Measurements from ENCODE around the gene ZFPL1.
A peak's percentile ranks its signal among the peaks of the same experiment; 100 is the strongest.

ZFPL1 gene

DNA sequence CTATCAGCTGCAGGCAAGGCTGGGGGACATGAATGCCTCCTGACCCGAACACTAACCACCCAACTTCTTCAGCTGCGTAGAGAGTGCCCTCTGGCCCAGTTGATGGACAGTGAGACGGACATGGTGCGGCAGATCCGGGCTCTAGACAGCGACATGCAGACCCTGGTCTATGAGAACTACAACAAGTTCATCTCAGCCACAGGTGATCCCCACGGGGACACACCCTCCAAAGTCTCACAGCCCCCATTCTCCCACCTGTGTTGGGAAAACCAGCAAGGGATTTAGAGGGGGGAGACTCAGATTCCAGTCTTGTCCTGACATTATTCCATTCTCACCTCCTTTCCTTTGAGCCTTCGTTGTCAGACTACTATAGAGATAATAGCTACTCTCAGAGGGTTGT lies 12.9 kb downstream of the ZFPL1 start:
- DNase-seq (ENCODE audit: low read depth in 2 of 2), result no peak
- TF ChIP-seq, protein P1, sequence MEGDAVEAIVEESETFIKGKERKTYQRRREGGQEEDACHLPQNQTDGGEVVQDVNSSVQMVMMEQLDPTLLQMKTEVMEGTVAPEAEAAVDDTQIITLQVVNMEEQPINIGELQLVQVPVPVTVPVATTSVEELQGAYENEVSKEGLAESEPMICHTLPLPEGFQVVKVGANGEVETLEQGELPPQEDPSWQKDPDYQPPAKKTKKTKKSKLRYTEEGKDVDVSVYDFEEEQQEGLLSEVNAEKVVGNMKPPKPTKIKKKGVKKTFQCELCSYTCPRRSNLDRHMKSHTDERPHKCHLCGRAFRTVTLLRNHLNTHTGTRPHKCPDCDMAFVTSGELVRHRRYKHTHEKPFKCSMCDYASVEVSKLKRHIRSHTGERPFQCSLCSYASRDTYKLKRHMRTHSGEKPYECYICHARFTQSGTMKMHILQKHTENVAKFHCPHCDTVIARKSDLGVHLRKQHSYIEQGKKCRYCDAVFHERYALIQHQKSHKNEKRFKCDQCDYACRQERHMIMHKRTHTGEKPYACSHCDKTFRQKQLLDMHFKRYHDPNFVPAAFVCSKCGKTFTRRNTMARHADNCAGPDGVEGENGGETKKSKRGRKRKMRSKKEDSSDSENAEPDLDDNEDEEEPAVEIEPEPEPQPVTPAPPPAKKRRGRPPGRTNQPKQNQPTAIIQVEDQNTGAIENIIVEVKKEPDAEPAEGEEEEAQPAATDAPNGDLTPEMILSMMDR (IDR thresholded peaks at IDR 0.05; ENCODE audit: low read depth, low read length), result no peak

DNA sequence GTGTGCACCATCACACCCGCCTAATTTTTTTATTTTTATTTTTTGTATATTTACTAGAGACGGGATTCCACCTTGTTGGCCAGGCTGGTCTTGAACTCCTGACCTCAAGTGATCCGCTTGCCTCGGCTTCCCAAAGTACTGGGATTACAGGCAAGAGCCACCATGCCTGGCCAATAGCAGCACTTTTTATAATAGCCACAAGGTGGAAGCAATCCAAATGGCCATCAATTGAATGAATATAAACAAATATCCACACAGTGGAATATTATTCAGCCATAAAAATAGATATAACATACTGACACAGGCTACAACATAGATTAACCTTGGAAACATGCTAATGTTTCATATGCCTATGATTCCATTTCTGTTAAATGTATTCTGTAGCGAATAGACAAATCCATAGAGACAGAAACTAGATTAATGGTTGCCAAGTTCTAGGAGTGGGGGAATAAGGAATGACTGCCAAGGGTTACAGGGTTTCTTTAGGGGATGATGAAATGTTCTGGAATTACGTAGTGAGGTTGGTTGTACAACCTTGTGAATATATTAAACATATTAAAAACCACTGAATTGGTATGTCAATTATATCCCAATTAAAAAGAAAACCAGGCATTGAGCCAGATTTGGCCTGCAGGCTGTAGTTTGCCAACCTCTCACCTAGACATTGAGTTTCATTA lies 16.8 kb downstream of the ZFPL1 start:
- TF ChIP-seq, protein P1 (IDR thresholded peaks at IDR 0.05; ENCODE audit: low read depth, low read length), result no peak
- DNase-seq (ENCODE audit: low read depth in 2 of 2), result peak in 1 of 2 donors; percentile 79

More for the DNA sequence above, 12.9 kb downstream of the ZFPL1 start:
- H3K4me3 ChIP-seq (replicated peaks in 1 of 2; ENCODE audit: low read depth in 2 of 2, low read length in 2 of 2), result peak overlapping the region; percentile 69 to 73

DNA sequence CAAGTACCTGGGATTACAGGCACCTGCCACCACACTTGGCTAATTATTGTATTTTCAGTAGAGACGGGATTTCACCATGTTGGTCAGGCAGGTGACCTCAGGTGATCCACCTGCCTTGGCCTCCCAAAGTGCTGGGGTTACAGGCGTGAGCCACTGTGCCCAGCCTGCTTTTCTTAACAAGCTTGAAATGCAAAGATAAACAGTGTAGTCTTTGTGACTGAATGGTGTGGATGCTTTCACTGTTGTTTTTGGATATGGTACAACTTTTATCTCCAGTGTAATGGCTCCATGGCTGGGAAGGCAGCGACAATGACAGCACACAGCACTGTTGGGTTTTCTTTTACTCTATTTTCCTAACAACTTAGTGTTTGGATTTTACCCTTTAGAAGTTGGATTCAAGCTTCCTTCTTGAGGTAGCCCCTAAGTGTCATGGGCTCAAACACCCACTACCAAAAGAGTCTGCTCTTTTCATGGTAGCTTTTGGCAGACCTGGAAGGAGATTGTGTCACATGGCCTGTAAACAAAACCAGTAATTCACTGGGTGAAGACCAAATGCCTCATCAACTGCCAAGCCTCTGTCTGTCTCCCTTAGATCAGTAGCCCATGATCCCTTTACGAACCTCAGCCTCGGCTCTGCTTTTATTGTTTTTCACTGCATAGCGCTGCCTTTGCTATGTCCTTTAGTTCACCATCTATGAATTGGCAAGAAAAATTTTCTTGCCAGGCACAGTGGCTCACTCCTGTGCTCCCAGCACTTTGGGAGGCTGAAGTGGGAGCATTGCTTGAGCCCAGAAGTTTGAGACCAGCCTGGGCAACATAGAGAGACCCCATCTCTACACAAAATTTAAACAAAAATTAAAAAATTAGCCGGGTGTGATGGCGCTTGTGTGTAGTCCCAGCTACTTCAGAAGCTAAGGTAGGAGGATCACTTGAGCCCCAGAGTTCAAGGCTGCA lies 18.4 kb downstream of the ZFPL1 start:
- no peak overlapping the region for H3K4me3 ChIP-seq (replicated peaks in 1 of 2; ENCODE audit: low read depth in 2 of 2, low read length in 2 of 2)
- TF ChIP-seq, protein P1 (IDR thresholded peaks at IDR 0.05; ENCODE audit: low read depth, low read length), result no peak
- peak; percentile 20 to 46 for DNase-seq (ENCODE audit: low read depth in 2 of 2)

More for the DNA sequence above, 16.8 kb downstream of the ZFPL1 start:
- no peak overlapping the region for H3K4me3 ChIP-seq (replicated peaks in 1 of 2; ENCODE audit: low read depth in 2 of 2, low read length in 2 of 2)

DNA sequence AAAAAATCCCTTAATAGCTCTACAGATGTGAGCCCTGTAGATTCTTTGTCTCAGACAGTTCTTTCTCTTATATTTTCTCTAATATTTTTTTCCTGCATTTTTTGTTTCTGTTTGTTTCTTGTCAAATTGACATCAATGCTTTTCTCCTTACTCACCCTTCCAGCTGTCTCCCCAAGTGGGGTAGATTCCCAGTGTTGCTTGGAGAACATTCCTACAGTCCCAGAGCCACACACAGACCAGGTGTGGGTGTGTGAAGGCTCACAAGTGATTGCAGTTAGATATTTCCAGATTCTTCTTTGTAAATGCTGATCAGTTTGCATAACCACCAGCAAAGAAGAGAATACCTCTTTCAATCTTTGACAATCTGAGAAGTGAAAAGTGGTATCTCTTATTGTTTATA lies 19.5 kb downstream of the ZFPL1 start:
- no peak overlapping the region for H3K4me3 ChIP-seq (replicated peaks in 1 of 2; ENCODE audit: low read depth in 2 of 2, low read length in 2 of 2)
- TF ChIP-seq, protein P1 (IDR thresholded peaks at IDR 0.05; ENCODE audit: low read depth, low read length), result no peak
- no peak for DNase-seq (ENCODE audit: low read depth in 2 of 2)

DNA sequence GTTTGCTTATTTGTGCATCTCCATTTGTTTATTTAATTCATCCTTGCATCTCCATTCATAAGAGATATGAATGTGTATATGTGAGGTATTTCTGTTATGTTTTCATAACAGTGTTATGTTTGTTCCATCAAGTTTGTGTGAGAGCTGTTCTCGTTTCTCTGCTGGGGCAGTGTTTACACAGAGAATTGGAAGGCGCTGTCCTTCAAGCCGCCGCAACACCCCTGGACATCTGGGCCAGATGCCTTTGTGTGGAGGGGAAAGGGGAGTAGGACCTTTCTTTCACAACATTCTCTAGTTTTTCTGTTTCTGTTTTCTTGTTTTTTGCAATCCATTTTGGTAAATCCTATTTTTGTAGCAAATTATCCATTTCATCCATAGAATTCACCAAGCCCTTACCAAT lies 20.6 kb downstream of the ZFPL1 start:
- no peak overlapping the region for H3K4me3 ChIP-seq (replicated peaks in 1 of 2; ENCODE audit: low read depth in 2 of 2, low read length in 2 of 2)
- TF ChIP-seq, protein P1 (IDR thresholded peaks at IDR 0.05; ENCODE audit: low read depth, low read length), result no peak
- DNase-seq (ENCODE audit: low read depth in 2 of 2), result no peak

DNA sequence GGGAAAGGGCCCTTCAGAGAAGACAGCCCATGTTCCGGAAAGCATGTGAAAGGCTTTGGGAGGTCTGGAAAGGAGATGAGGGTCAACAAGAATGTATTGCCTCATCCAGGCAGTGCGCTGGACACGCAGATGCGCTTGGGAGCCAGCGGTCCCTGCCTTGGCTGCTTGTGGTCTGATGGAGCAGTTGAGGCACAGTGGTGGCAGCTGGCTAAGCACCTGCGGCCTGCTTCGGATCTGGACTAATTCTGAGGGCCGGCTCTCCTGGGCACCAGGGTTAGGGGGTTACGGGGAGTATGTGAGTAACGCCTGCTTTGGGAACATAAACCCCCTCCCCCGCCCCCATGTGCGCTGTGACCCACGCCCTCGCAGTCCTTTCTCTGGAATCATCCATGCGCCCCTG lies 23.1 kb downstream of the ZFPL1 start:
- H3K4me3 ChIP-seq (replicated peaks in 1 of 2; ENCODE audit: low read depth in 2 of 2, low read length in 2 of 2), result no peak overlapping the region

More for the DNA sequence above, 23.1 kb downstream of the ZFPL1 start:
- DNase-seq (ENCODE audit: low read depth in 2 of 2), result no peak
- TF ChIP-seq, protein P1 (IDR thresholded peaks at IDR 0.05; ENCODE audit: low read depth, low read length), result no peak
